ENCODE results near the gene IRF2BPL.

The IRF2BPL gene

DNA sequence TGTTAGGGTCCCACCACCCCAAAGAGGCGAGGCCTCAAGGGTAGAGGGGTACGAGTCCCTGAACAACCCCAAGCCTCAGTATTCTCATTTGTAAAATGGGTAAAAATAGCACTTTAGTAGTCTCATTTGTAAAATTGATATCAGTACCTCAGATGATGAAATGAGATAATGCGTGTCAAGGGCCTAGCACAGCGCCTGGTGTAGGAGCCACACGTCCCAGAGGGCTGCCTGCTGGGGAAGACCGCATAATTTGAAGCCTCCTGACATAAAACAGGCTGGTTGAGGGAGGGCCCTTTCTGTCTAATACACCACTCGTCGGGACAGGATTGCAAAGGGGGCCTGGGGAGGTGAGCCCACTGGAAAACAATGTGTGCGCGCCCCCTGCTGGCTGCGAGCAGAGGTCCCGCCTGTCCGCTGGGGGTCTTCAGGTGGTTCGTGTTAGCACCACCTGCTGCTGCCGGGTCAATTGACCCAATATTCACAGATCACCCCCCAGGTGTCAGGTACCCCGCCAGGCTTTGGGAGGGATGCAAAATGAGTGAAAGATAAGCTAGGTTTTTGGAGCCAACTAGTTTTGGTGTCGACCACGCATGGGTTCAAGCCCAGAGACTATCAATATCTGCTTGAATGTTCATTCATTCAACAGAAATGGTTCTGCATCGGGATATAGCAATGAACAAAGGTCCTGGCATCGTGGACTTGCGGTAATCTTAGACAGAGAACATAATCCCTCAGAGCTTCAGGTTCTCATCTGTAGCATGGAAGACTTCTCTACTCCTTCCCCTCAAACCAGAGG, 24.7 kb upstream of the IRF2BPL start:
- DNase-seq (ENCODE audit: low spot score): no peak

DNA sequence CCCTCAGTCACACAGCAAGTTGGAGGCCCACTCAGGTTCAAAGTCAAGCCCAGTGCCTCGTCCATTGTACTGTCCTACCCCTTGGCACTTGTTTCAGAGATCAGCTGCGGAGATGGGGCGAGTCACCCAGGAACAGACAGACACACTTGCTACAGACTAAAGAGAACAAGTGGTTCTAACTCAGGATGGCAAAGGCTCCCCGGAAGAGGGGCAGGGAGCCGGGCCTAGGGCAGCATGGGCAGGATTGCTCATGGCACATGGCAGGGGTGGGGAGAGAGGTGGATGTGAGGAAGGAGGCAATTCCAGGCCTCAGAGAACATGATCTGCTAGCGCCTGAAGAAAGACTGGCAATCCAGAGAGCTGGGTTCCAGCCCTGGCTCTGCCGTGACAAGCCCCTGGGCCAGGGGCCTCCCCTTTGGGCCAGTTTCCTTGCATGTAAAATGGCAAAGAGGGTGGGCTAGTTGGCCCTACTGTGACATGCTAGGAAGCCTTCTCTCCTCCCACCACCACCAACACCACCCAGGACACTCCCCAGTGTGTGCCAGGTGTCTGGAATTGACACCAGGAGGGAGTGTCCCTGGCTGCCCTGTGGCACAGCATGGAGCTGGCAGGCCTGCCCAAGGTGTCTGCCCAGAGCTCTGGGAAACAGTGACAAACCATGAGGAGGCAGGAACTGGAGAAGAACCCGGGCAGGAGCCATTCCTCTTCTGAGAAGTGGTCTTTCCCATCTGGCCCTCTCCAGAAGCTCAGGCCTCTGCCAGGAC, 24.0 kb upstream of the IRF2BPL start:
- DNase-seq (ENCODE audit: low spot score): no peak

DNA sequence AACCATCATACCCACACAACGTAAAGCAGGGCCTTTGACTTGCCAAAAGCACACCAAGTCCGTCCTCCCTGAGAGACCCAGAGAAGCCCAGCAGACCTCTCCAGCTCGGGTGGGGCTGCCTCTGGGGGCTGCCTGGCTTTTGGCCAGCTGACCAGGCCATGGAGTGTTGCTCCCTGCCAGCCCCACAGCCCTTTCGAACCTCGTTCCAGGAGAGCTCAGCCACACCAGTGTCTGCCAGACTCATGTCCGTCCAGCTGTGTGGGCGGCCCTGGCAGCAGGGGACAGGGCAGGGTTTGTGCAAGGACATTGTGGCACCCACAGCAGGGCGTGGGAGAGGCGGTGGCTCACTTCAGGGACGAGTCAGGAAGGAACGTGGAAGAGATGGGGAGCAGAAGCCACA, 22.6 kb upstream of the IRF2BPL start:
- no peak for DNase-seq (ENCODE audit: low spot score)

DNA sequence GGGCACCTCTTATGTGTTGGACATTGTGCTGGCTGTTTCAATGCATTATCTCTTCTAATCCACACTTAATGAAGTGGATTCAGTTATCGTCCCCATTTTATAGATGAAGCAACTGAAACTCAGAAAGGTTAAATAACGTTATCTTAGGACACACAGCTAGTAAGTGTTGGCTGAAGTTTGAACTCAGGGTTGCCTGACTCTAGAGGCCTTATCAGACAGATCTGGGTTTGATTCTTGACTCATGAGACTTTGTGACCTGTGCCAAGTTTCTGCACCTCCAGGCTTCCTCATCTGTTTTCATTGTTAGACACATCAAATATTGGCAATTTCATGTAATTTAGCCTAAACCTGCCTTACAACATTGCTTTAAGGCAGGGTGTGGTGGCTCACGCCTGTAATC, 18.2 kb upstream of the IRF2BPL start:
- DNase-seq (ENCODE audit: low spot score): no peak

DNA sequence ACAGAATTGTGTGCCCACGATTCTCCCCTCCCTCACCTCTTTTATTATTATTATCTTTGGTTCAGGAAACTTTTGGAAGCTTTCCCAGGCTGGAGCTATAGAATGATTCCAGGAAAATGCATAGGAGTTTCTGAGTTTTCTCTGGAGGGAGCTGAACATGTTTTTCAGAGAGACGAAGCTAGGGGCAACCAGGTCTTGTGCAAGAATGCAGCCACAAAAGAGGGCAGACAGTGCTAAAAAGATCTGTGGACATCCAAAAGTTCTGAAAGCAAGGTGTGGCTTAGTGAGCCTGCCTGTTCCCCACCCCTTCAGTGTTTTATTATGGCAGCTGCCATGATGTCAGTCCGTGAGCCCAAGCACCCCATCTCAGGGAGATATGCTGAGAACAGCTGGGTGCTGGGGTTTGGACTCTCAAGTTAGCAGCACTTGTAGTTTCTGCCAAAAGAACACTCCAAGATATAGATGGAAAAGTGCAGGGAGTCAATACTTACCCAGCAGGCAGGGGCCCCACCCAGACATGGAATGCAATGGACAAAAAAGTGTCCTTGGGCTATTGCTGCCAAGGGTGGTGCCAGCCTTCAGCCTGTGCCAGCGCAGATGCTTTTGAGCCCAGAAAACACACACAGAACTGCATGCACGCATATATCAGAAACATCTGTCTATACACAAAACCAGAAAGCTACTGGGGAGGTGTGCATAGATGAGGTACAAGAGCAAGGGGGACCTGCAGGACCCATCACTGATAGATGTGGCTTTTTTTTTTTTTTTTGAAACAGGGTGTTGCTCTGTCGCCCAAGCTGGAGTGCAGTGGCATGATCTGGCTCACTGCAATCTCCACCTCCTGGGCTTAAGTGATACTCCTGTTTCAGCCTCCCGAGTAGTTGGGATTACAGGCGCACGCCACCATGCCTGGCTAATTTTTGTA, 17.0 kb upstream of the IRF2BPL start:
- no peak for DNase-seq (ENCODE audit: low spot score)

DNA sequence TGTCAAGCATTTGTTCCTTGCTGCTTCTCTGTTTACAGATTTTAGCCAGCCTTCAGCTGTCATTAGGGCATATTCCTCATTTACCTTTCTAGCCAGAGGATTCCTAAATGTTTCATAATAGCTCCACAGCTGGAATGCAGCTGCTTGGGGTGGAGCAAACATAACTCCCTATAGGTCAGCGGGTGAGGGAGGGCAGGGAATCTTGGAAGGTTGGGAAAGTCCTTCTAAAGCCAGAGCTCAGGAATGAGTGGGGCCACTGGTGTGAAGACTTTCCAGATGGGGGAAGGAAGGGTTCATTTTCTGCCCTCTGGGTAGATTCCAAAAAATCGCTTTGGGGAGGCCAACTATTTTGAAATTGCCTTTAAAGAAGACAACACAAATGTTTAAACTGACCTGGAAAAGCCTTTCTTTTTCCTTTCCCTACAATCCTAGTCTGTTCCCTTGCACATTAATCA, 16.3 kb upstream of the IRF2BPL start:
- no peak for DNase-seq (ENCODE audit: low spot score)

DNA sequence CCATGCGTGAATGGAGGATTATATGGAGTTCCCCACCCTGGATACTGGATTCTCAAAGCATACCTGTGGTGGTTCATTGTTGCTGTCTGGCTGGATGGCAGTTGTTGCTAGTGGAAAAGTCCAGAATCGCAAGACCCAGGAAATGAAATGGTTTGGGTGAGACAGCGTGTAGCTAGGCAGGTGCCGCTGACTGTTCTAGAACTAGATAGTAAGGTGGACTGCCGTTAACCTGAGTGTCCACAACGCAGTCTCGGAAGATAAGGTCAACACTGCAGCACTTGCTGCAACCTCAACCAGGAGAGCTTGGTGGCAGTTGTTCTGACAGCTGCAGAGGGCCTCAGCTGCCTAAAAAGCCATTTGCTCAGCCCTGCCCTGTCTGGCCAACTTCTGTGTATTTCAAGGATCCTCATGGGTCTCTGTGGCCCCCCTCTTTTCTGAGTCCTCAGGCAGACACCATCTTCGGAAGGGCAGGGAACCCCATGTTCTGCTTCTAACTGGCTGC, 15.5 kb upstream of the IRF2BPL start:
- no peak for DNase-seq (ENCODE audit: low spot score)

DNA sequence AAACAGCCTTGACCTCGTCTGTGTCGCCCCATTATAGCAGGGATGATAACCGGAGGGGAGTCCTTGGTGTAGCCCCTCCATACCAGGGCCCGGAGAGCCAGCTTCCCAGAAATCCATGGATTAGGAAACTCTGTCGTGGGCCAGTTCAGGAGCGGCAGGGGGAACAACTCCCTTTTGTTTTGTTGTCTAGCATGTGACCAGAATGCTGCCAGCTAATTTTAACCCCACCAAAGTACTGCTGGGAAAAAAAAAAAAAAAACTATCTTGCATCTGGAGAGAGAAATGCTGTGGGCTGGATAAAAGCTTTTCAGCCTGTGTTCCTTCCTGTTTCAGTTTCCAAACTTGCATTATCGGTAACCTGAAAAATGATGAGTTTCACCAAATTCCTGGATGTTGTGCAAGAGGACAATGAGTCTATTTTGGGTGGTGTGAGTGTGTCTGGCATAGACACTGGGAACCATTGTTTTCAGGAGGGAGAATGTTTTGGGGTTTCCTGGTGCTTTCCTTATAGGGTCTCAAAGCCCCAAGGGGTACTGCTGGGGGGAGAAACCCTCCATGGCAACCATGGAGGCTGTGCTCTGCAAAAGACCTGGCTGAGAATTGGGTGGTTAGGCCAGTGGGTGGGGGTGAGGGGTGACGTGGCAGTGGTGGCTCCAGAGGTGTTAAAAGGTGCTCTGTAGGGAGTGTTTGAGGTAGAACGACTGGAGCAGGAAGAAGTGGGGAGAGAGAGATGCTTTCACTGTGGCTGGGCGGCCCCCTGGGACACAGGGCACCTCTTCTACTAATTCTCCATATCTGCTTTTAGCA, 14.9 kb upstream of the IRF2BPL start:
- DNase-seq (ENCODE audit: low spot score): peak; percentile 91

DNA sequence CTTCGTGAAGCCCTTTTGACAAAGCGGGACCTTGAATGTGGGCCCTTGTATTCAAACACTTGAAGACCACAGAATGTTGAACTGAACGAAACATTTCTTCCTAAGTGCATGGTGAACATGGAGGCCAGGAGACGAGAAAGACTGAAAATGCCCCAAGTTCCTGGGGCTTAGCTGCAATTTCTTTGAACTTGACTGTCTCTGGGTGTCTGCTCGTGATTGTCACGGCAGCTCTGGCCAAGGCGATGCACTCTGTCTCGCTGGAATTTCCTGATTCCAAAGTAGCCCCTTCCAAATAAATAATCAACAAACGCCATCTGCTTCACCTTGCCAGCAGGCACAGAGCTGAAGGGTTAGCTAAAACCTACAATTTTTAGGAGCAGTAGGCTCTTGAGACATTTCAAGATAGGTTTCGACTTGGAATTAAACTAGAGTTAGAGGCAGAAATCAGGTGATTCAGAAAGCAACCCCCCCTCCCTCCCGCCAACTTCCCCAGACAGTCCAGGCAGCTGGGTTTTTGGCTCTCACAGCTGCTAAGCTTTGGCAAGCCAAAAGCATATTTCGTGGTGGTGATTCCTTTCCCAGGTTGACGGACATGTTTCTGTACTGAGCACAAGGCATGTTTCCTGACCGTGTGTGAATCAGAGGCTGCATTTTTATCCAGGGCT, 13.5 kb upstream of the IRF2BPL start:
- peak; percentile 72 for DNase-seq (ENCODE audit: low spot score)

DNA sequence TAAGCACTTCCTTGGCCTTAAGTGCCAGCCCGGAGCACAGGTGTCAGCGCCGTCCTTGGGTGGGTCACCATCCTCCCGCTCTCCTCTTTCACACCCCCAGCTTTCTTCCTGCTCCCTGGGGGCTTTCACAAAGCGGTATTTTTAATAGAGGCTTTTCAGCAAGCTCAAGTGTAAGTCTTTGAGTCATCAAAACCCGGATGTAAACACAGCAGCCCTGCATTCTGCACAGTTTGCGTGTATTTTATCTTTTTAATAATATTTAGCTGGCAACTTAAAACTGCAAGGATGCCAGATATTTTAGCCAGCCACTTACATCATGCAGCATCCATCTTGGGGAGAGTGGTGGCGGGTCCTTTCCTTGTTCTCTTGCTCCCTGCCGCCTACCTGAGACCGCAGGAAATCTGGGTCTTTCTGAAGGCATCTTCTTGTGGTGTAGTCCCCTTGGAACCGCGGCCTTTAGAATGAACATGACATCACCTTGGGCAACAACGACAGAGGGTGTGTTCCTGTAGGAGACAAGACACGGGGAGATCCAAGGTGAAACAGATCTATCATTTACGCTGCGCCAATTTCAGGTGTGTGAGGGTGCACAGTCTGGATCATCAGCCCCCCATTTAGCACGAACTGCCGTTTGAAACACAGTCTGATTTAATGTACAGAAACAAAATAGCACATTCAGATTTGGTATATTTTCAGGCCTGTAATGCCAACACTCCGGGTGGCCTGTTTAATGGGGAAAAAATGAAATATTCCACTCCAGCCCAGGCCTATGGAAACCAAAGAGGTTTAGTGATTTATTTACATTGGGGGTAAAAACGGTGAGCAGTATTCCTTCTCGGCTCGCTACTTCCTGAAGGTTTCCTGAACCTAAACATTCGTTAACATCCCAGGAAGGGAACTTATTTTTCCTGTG, 12.5 kb upstream of the IRF2BPL start:
- no peak for DNase-seq (ENCODE audit: low spot score)

DNA sequence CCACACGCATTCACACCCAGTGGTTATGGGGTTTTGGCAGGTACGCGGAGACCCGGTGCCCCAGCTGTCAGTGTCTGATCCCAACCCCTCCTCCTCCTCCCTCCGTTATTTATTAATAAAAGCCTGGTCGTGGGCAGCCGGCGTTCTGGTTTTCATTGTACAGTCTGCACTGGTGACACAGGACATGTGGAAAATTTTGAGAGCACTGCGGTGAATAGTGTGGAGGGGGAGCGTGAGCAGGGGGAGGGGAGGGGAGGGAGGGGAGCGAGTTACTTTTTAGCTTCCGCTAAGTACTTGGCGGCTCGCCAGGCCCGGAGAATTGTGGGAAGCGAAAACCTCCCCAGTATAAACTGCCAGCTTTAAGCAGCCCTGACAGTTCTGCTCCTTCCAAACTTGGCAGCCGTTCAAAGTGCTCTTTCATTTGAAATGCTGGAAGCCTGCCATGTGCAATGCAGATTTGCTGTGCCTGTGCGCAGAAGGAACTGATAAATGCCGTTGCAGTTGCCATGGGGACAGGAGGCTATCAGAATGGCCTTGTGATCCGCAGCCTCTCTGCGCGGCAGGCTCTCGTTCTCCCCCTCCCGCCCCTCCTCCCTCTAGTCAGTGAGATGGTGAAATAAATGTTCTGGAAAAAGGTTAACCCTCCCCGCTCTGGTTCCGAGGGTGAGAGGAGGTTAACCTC, 11.7 kb upstream of the IRF2BPL start:
- peak; percentile 100 for DNase-seq (ENCODE audit: low spot score)

DNA sequence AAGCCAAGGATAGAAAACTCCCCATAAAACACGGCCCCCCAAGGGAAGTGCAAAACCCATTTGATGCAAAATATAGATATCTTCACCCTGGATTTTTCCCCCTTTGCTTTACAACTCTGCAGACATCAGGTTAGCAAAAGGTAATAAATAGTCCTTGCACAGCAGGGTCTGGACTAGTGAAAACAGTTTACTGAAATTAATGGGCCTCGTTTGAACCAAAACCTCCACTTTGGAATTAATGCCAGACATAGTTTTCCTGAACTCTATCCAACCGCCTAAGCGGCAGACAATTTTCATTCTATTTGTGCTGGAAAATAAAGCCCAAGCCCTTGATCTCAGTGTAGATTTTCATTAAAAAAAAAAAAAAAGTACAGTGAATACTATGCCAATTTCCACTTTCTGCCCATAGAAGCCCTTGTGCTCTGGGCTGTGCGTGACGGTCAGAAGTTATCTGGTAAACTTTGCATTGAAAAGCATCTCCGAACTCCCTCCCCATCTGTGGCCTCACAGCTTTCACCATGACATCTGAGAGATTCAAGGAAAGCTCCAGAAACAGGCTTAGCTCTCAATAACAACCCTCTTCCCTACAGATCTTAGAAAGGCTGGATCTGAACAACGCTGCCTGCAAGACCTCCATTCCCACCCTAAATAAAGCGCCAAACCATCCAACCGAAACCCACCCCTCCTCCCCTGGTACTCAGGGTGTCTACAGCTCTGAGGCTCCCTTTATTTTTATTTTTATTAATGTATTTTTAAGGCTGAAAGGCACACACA, 11.0 kb upstream of the IRF2BPL start:
- peak; percentile 81 for DNase-seq (ENCODE audit: low spot score)

DNA sequence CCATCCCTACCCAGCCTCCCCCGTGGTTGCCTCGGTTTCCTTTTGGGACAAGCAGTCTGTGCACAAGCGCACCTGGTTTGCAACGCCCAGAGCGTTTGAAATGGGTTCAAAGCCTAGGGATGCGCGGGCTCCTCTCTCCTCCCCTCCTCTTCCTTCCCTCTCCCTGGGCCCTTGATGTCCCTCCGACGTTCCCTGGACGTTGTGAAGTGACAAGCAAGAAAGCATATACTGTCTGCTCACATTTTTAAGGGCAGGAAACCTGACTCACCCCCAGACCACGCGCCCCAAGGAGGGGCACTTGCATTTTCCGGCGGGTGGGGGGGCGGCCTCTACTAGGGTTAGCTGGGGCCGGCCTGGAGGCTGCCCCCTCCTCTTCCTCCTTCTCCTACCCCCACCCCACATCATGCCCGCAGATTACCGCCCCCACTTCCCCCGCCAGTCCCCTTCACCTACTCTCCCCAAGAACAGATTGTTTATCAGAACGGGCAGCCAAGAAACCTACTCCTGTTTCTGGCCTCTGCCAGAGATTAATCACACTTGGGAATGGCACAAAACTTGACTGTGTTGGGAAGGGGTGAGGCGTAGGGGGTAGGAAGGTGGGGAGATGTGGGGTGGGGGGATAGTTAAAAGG, 9.5 kb upstream of the IRF2BPL start:
- DNase-seq (ENCODE audit: low spot score): no peak

DNA sequence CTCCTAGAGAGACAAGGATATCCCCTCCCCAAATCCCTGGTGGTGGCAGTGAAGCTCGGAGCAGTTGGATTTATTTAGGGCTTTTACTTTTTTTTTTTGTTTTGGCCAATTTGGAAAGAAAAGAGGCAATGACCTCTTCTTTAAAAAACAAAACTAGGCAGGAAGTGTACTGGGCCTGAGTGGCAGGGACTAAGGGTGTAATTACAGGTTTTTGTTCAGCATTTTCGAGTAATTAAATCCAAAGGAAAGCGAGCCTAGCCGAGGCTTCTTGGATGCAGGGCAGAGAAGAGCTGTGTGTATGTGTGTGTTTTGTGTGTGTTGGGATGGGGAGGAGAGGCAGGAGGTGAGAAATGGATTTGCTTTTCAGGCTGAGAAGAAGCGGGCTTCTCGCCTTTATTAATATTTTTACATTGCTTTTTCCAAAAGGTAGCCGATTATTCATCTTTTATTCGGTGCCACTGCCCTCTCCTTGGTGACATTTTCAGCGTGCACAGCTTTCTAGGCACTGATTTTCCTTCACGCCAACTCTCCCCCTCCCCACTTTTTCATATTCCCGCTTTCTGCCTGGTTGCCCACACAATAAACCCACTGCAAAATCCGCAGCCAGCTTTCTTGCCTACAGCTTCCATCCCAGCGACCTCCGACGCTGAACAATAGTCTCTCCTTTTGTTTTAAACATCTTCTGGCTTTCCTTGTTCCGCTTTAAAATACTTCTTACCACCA, 8.9 kb upstream of the IRF2BPL start:
- no peak for DNase-seq (ENCODE audit: low spot score)

DNA sequence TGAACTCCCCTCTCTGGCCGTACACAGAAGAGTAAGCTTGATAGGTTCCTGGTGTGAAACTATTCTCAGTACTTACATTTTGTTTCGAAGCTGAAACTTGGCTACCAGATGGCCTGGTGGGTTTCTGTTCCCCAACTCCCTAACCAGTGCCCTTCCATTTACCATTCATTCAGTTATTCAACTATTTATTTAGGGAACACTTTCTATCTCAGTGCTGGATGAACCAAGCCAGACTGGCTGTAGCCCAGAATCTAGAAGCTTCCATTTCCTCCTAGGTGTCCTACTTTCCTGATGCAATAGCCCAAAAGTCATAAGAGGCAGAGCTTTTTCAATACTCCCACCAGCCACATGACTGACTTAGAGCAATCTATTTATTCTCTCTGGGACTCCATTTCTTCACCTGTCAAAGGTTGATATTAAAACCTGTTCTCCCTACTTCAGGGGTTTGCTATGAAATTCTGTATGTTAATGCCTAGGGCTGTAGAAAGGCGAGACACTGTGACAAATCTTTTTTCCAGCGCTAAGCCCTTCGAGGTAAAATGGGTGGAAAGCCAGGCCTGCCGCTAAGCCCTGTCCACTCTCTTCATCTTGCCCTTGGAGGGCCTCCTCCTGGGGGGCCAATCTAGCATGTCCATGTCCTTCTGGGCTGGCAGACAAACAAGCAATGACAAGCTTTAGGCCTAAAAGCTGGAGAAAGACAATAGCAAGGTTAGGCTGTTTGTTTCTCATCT, 8.1 kb upstream of the IRF2BPL start:
- peak; percentile 65 for DNase-seq (ENCODE audit: low spot score)

DNA sequence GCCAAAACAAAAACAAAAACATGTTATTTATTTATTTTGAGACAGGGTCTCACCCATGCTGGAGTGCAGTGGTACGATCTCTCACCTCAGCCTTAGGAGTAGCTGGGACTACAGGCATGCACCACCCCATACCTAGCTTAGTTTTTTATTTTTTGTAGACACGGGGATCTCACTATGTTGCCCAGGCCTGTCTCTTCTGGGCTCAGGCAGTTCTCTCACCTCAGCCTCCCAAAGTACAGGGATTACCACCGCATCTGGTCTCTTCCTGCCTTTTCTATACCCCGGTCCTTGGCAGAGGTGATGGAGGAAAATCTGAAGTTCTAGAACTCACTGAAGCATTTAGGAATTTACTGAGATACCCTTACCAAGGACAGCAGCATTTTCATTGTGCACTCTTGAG, 6.8 kb upstream of the IRF2BPL start:
- DNase-seq (ENCODE audit: low spot score): no peak
